Activated naive CD8-positive, alpha-beta T cell treated with anti-CD3 and anti-CD28 coated beads, Interleukin-2, amount 10 ng/mL, durations not matched to agents 7 days and 5 days (primary cell): Measurements from ENCODE around the gene TP53TG3. TPM values are rescaled to one million over a fixed set of nuclear protein-coding genes. Genes with fewer than 3 reads are reported as not detected.
"Not testable (repeated sequence)": the region's sequence is repeated elsewhere in the genome, so short reads cannot be mapped to it uniquely, and the experiment has no call there.

Source experiments
- ATAC-seq: fragments of 150-1000 bp; cut with Tn5 transposase; one replicate; pipeline ENCODE4 v1.10.0; 2021; ENCODE audit warnings: low read depth, moderate library complexity
- POLR2A ChIA-PET: fragments of 350-600 bp; sonication (Branson Sonifier 250); formaldehyde crosslinking; loops from one replicate; lab custom pipeline; 2021; ENCODE audit warnings: antibody characterized with exemption; lab: Charles Lee
- DNase-seq: peaks from one replicate; pipeline ENCODE4 v3.0.0; 2021
- H3K27ac Mint-ChIP-seq: one replicate; pipeline ENCODE4 v1.8.0; 2022; ENCODE audit warnings: mild to moderate bottlenecking, mixed read lengths
- H3K27me3 Mint-ChIP-seq: one replicate; pipeline ENCODE4 v1.8.0; 2022; ENCODE audit warnings: mild to moderate bottlenecking, moderate library complexity, mixed read lengths
- H3K36me3 Mint-ChIP-seq: one replicate; pipeline ENCODE4 v1.8.0; 2021; ENCODE audit warnings: mild to moderate bottlenecking, mixed read lengths
- H3K4me1 Mint-ChIP-seq: one replicate; pipeline ENCODE4 v1.8.0; 2021; ENCODE audit warnings: mixed read lengths
- H3K4me3 Mint-ChIP-seq: one replicate; pipeline ENCODE4 v1.8.0; 2022; ENCODE audit warnings: mild to moderate bottlenecking, moderate library complexity, mixed read lengths
- H3K9me3 Mint-ChIP-seq: one replicate; pipeline ENCODE4 v1.8.0; 2021; ENCODE audit warnings: mixed read lengths
- total RNA-seq, 2 experiments: library from RNA; stranded (reverse); gene quantifications; one replicate each; pipeline ENCODE4 v1.2.3, GENCODE V29; 2021

The TP53TG3 gene, protein sequence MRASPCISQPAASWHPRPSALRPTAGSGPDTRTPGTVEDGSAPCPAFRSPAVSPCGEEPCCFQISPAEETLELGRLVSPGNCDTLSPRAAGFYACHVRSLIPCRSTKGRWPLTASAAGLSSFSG
- total RNA-seq, result not detected

DNA sequence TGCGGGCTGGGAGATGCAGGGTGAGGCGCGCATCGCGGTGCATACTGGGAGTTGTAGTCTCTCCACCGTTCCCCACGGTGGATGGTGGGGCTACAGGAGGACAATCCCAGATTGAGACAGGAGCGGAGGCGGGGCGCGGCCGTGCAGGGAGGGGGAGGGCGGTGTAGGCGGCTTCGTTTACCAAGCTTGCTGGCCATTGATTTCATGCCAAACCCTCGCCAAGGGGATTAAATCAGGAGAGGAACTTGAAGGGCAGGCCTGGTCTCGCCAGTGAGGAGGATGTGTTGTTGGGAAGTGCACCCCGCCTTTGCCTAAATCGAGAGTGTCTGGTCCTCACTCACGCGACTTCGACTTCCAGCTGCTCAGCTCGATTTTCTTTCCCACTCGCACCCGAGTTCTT lies at the start of gene TP53TG3:
Gene TP53TG3 (minus strand): TSS at position 101 of the 400 bp plus-strand sequence. CDS start 68 bp downstream, at position 33.
- not testable (repeated sequence) for H3K4me1 Mint-ChIP-seq

DNA sequence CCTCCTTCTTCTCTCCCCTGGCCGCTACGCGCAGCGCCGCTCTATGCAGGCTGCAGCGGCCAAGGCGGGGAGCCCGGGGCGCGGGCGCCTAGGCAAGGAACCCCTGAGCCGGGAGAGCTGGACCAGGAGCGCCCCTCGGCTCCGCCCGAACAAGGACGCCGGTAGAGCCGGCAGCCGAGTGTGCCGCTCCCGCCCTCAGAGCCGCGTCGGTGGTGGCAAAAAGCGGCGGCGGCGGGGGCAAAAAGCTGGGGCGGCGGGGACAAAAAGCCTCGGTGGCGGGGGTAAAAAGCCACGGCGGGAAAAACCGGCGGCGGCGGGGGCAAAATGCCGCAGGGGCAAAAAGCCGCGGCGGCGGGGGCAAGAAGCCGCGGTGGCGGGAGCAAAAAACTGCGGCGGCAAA lies 25.1 kb downstream of the TP53TG3 start:
- H3K27ac Mint-ChIP-seq, POLR2A ChIA-PET, H3K4me3 Mint-ChIP-seq: not testable (repeated sequence)

More for the DNA sequence above, at the start of gene TP53TG3:
- H3K36me3 Mint-ChIP-seq, POLR2A ChIA-PET, DNase-seq, H3K27ac Mint-ChIP-seq, ATAC-seq, H3K9me3 Mint-ChIP-seq, H3K4me3 Mint-ChIP-seq, H3K27me3 Mint-ChIP-seq: not testable (repeated sequence)

DNA sequence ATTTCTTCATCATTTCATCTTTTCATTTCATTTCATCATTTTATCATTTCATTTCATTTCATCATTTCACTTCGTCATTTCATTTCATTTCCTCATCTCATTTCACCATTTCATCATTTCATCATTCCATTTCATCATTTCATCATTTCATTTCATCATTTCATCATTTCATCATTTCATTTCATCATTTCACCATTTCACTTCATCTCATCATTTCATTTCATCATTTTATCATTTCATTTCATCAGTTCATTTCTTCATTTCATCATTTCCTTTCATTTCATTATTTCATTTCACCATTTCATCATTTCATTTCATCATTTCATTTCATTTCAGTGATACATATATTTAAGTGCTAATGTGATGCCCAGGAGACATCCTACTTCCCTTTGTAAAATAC lies 28.4 kb downstream of the TP53TG3 start:
- Mint-ChIP-seq H3K27ac (peak overlapping the region; percentile 38), H3K9me3 (peaks cover 14% of the 10 kb centered on the region)
- POLR2A ChIA-PET, DNase-seq, H3K4me3 Mint-ChIP-seq, H3K4me1 Mint-ChIP-seq, H3K36me3 Mint-ChIP-seq, ATAC-seq, H3K27me3 Mint-ChIP-seq: not testable (repeated sequence)

More for the DNA sequence above, 25.1 kb downstream of the TP53TG3 start:
- not testable (repeated sequence) for H3K9me3 Mint-ChIP-seq, H3K4me1 Mint-ChIP-seq, H3K27me3 Mint-ChIP-seq, H3K36me3 Mint-ChIP-seq, ATAC-seq, DNase-seq

DNA sequence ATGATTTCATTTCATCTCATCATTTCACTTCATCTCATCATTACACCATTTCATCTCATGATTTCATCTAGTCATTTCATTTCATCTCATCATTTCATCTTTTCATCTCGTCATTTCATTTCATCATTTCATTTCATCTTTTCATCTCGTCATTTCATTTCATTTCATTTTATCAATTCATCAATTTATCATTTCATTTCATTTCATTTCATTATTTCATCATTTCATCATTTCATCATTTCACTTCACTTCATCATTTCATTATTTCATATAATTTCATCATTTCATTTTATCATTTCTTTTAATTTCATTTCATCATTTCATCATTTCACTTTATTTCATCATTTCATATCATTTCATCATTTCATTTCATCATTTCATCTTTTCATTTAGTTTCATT lies 29.2 kb downstream of the TP53TG3 start:
- ATAC-seq, result not testable (repeated sequence)

DNA sequence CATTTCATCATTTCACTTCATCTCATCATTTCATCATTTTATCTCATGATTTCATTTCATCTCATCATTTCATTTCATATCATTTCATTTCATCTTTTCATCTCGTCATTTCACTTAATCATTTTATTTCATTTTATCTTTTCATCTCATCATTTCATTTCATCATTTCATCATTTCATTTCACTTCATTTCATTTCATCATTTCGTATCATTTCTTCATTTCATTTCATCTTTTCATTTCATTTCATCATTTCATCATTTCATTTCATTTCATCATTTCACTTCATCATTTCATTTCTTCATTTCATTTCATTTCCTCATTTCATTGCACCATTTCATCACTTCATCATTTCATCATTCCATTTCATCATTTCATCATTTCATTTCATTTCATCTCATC lies 29.8 kb downstream of the TP53TG3 start:
- H3K36me3 Mint-ChIP-seq, H3K4me1 Mint-ChIP-seq, H3K4me3 Mint-ChIP-seq, DNase-seq, POLR2A ChIA-PET, ATAC-seq, H3K27me3 Mint-ChIP-seq: not testable (repeated sequence)
- Mint-ChIP-seq H3K9me3 (peaks cover 14% of the 10 kb centered on the region), H3K27ac (peak overlapping the region; percentile 34)

More for the DNA sequence above, 29.2 kb downstream of the TP53TG3 start:
- H3K27ac Mint-ChIP-seq, H3K4me1 Mint-ChIP-seq, POLR2A ChIA-PET, H3K4me3 Mint-ChIP-seq, H3K27me3 Mint-ChIP-seq, DNase-seq, H3K36me3 Mint-ChIP-seq: not testable (repeated sequence)
- H3K9me3 Mint-ChIP-seq, result peaks cover 14% of the 10 kb centered on the region

DNA sequence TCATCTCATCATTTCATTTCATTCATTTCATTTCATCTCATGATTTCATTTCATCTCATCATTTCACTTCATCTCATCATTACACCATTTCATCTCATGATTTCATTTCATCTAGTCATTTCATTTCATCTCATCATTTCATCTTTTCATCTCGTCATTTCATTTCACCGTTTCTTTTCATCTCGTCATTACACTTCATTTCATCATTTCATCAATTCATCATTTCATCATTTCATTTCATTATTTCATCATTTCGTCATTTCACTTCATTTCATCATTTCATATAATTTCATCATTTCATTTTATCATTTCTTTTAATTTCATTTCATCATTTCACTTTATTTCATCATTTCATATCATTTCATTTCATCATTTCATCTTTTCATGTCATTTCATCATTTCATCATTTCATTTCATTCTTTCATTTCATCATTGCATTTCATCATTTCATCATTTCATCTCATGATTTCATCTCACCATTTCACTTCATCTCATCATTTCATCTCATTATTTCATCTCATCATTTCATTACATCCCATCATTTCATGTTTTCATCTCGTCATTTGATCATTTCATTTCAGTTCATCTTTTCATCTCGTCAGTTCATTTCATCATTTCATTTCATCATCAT lies 30.6 kb downstream of the TP53TG3 start:
- H3K36me3 Mint-ChIP-seq, H3K4me3 Mint-ChIP-seq, H3K4me1 Mint-ChIP-seq, POLR2A ChIA-PET, ATAC-seq, H3K27me3 Mint-ChIP-seq, DNase-seq: not testable (repeated sequence)
- Mint-ChIP-seq H3K9me3 (peaks cover 14% of the 10 kb centered on the region), H3K27ac (peak overlapping the region; percentile 83)

DNA sequence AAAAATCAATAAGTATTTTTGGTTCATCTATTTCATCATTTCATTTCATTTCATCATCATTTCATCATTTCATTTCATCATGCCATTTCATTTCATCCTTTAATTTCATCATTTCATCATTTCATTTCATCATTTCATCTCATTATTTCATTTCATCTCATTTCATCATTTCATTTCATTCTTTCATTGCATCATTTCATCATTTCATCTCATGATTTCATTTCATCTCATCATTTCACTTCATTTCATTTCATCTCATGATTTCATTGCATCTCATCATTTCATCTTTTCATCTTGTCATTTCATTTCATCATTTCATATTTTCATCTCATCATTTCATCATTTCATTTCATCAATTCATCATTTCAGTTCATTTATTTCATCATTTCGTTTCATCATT lies 31.2 kb downstream of the TP53TG3 start:
- H3K27me3 Mint-ChIP-seq, H3K4me3 Mint-ChIP-seq, H3K36me3 Mint-ChIP-seq, H3K4me1 Mint-ChIP-seq, DNase-seq, ATAC-seq, POLR2A ChIA-PET: not testable (repeated sequence)
- peak overlapping the region; percentile 62 for H3K27ac Mint-ChIP-seq
- peaks cover 14% of the 10 kb centered on the region for H3K9me3 Mint-ChIP-seq

DNA sequence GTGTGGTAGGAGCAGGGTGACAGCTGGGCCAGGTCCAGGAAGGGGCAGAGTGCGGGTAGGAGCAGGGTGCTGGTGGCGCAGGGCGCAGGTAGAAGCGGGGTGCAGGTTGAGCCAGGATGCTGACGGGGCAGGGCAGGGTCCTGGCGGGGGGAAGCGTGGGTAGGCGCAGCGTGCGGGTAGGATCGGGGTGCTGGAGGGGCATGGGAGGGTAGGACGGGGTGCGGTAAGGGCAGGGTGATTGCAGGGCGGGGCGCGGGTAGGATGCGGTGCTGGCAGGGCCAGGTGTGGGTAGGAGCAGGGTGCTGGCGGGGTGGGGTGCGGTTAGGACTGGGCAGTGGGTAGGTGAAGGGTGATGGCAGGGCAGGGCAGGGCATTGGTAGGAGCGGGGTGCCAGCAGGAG lies 38.4 kb downstream of the TP53TG3 start:
- H3K4me3 Mint-ChIP-seq, H3K9me3 Mint-ChIP-seq, DNase-seq, H3K4me1 Mint-ChIP-seq, ATAC-seq, H3K27ac Mint-ChIP-seq, H3K36me3 Mint-ChIP-seq, POLR2A ChIA-PET, H3K27me3 Mint-ChIP-seq: not testable (repeated sequence)

DNA sequence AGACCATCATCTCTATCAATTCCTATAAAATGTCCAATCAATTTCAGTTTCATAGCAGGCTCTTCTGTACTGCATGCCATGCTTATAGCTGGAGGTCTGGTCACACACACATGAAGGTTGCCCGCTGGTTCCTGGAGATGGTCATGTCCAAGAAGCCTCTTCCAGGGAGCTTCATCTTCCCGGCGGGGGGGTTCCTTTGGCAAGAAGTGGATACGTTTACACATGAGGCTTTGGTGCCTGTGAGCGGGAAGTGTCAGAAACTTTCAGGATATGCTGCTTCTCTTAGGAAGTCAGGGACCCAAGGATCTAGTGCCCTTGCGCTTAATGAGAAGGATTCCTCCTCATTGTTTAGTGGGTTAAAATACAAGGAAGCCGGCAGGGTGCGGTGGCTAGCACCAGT lies 43.9 kb downstream of the TP53TG3 start:
- H3K27me3 Mint-ChIP-seq, ATAC-seq, H3K4me1 Mint-ChIP-seq, H3K36me3 Mint-ChIP-seq, H3K27ac Mint-ChIP-seq, H3K4me3 Mint-ChIP-seq, POLR2A ChIA-PET, DNase-seq, H3K9me3 Mint-ChIP-seq: not testable (repeated sequence)
